ENCODE data around the gene AP5Z1.

AP5Z1 gene

GRCh38 chr7:4768597-4769569 lies 6.5 kb upstream of the AP5Z1 start:
- no peak for DNase-seq

GRCh38 chr7:4769761-4770160 lies 5.7 kb upstream of the AP5Z1 start:
- DNase-seq: no peak

DNA sequence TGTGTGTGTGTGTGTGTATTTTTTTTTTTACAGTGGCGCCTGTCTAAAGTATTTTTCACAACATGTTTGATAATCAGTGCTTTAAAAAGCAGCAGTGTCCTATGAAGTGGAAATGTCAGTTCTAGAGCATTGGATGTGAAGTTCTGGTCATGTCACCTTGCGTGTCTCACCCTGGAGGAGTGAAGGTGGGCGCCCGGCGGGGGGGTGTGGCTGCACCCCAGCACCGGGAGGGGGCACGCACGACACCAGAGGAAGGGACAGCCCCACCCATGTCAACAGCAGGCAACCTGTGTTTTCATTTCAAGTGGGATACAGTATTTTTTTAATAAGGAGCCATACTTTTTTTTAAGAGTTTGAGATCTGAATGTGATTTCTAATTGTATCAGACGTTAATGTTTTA lies 4.5 kb upstream of the AP5Z1 start:
- DNase-seq: no peak

GRCh38 chr7:4771737-4772136 lies 3.7 kb upstream of the AP5Z1 start:
- no peak for DNase-seq

DNA sequence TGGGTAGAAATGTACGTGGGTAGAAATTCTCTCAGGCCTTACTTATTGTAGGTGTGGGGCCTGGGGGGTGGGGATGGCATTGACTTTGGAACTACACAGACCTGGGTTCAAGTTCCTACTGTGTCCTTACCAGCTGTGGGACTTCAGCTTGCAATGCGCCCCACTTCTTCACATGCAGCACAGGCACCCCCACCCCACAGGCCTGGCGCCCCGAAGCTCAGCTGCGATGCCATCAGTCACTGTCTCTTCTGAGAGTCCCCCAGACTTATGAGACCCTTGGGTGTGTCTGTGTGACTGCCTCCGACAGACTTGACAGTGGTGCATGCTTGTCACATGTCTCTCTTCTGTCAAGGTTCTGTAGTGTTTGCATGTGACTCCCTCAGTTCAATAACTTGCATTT lies 3.1 kb upstream of the AP5Z1 start:
- DNase-seq: no peak

GRCh38 chr7:4774007-4774406 lies 1.4 kb upstream of the AP5Z1 start:
- no peak for DNase-seq

- DNase-seq: no peak
Measured at GRCh38 chr7:4774658-4775249, 669 bp upstream of the AP5Z1 start.

- no peak for DNase-seq
Measured at GRCh38 chr7:4775848-4776623, 613 bp downstream of the AP5Z1 start.

- DNase-seq: no peak
Measured at GRCh38 chr7:4779118-4779517, 3.7 kb downstream of the AP5Z1 start.

DNA sequence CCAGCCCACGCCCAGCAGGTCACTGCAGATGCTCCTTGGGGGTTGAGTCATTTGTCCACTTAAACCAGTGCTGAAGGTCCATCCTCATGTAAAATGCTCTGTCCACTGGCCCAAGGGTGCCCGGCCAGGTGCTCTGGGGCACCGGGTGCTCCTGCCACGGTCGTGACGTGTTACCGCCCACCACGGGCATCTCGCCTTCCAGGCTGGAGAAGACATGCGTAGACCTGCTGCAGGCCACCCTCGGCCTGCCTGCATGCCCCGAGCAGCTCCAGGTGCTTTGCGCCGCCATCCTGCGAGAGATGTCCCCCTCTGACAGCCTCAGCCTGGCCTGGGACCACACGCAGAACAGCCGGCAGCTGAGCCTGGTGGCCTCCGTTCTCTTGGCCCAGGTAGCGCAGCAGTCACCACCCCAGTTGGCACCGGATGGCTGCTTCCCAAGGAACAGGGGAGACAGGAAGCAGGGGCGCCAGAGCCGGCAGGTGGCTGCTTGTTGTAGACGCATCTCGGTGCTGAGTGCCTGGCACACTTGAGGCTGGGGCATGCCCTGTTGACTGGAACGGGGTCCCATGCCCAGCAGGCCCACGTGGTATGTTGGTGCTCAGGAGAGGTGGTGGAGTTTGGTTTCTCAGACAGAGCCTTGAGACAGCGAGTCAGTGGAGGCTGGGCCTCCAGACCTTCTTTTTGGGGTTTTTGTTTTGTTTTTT lies 6.1 kb downstream of the AP5Z1 start:
- DNase-seq: no peak

DNA sequence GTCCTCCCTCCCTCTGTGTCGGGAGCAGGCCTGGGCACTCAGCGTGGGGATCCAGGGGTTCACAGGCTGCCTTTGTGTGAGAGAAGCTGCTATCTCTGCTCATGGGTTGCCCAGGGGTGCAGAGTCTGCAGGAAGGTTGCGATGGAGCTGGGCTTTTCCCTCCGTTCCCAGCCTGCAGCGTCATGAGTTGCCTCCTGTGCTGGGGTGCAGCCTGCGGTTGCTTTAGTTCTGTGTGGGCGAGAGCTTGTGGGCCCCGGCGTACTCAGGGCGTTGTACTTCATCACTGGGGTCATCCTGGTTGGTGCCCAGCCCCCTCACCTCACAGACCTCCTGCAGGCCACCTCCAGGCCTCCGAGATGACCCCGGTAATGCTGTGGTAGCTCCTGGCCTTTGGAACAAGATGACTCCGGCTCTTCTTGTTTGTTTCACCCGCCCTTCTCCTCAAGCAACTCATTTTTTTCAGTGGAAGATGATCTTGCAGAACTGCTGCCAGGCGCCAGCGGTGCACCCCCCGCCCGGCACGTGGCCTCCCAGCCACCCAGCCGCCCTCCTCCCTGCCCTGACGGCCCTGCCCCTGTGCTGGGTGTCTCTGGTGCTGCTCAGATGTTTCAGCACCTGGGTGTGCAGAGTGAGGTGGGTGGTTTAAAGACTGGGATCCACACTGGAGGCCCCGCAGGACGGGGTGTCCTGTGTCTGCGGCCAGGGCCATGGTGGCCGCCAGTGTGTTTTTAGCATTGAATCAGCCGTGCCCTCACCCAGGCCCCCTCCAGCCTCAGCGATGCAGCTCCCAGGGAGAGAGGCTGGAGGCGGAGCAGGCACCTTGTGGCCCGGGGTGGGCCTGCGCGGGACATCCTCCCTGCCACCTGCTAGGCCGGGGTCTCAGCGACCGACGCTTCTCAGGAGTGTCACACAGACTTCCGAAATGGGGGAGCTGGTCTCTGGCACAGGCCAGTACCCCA lies 7.2 kb downstream of the AP5Z1 start:
- DNase-seq: no peak

GRCh38 chr7:4783292-4783652 lies 7.8 kb downstream of the AP5Z1 start:
- no peak for DNase-seq

DNA sequence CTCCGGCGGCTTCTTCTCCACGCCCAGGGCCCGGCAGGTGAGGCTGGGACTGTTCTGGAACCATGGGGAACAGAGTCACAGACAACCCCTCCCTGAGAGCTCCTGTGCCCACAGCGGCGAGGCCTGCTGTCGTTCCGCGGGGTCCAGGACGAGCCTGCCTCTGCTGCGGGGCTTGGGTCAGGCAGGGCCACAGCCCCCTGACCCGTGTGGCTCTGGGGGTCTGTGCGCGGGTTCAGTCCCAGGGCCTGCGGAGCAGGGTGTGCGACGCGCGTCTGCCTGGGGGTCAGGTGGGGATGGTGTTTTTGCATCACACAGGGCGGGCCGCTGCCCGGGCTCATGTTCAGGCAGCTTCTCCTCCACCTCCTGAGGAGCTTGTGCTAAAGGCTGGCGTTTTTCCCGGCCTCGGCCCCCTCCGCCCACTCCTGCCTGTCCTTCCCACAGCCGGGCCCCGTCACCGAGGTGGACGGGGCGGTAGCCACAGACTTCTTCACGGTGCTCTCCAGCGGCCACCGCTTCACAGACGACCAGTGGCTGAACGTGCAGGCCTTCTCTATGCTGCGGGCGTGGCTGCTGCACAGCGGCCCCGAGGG lies 8.4 kb downstream of the AP5Z1 start:
- no peak for DNase-seq

DNA sequence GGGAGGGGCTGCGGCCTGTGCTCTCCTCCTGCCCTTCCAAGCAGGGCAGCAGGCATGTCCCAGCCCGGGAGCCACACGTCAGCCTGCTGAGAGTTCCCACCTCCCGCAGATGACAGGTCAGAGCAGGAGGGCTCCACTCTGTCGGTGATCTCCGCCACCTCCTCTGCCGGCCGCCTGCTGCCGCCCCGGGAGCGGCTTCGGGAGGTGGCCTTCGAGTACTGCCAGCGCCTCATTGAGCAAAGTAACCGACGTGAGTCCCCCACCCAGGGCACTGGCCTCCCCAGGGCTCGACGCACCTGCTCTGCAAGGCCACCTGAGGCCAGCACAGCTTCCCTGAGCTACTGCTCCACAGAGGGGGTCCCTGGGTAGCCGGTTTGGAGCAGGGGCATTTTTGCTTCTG lies 9.4 kb downstream of the AP5Z1 start:
- no peak for DNase-seq

DNA sequence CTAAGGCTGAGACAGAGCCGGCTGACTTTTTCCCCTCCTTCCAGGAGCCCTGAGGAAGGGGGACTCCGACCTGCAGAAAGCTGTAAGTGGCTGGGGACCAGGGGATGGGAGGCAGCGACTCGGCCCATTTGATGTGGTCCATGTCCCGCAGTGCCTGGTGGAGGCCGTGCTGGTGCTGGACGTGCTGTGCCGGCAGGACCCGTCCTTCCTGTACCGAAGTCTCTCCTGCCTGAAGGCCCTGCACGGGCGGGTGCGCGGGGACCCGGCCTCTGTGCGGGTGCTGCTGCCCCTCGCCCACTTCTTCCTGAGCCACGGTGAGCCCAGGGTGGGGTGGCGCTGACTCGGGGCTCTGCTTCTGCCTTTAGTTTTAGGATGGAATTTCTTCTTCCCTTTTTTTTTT lies 9.9 kb downstream of the AP5Z1 start:
- DNase-seq: no peak

DNA sequence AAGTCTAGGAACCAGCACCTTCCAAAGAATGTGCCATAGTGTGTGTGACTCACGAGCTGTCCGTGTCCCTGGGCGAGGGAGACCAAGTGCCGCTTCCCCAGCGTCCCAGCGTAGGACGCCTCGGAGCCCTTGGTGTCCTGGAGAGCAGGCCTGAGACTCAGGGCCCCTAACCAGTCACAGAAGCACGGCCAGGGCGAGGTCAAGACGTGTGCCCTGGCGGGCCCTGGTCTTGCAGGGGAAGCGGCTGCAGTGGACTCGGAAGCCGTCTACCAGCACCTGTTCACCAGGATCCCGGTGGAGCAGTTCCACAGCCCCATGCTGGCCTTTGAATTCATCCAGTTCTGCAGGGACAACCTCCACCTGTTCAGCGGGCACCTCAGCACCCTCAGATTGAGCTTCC lies 10.6 kb downstream of the AP5Z1 start:
- no peak for DNase-seq

GRCh38 chr7:4787541-4787940 lies 12.1 kb downstream of the AP5Z1 start:
- DNase-seq: no peak

- no peak for DNase-seq
Measured at GRCh38 chr7:4787947-4788626, 12.7 kb downstream of the AP5Z1 start.

DNA sequence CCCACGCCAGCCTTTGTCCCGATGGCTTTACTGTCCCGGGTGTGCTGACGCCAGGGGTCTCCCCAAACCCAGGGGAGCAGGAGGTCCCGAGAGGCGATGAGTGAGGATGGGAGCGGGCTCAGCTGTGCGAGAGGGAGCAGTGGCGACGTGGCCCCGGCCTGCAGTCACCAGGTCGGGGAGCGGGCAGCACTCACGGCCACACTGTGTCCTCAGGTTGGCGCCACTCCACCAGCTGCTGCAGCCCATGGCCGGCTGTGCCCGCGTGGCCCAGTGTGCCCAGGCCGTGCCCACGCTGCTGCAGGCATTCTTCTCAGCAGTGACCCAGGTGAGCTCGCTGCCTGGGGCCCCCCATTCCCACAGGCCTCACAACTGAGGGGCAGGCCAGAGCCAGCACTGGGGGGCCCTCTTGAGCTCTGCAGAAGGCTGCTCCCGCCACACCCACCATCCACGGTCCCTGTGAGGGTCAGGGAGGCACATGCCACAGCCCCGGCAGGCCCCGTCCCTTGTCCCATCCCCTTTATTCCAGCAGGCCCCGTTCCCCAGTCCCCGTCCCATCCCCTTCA lies 13.3 kb downstream of the AP5Z1 start:
- no peak for DNase-seq

All from NCI-H510A (cell line).